GM18868 (cell line): Measurements from ENCODE around the gene IRF1.
"Not testable (repeated sequence)": the region's sequence is repeated elsewhere in the genome, so short reads cannot be mapped to it uniquely, and the experiment has no call there.

Experiments used
- ATAC-seq: cut with Tn5 transposase; IDR thresholded peaks from one replicate; pipeline ENCODE4 v1.9.1; 2021; ENCODE audit warnings: mild to moderate bottlenecking, moderate library complexity; ENCODE audit not compliant: unreplicated experiment

IRF1 gene

DNA sequence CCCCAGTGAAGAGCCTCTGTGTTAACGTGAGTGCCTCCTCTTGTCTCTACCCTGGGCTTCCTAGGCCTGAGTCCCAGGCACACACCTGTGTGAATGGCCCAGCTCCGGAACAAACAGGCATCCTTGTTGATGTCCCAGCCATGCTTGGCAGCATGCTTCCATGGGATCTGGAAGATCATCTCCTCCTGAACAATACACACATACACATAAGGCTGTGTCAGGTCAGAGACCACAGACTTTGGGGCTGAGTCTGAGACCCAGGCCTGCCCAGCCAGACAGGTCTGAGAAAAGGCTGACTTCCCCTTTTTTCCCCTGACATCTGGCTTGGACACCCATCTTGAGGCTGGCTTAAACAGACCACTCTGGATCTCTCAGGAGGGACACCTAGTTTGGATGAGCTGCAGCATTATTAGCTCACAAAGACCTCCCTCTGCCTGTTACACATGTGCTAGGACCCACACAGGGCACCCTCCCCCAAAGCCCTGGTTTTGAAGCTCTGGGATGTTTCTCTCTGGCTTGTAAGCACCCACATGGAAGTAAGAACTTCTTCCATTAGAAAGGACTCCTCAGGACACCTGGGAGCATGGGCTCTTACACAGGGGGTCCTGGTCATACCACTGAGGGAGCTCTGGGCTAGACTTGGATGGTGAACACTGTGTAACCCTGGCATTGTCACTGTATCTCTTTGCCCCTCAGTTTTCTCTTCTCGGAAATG is 2.6 kb downstream of the IRF1 start:
- ATAC-seq: no peak

GRCh38 chr5:132487095-132487428 is 3.5 kb downstream of the IRF1 start:
- ATAC-seq: no peak

DNA sequence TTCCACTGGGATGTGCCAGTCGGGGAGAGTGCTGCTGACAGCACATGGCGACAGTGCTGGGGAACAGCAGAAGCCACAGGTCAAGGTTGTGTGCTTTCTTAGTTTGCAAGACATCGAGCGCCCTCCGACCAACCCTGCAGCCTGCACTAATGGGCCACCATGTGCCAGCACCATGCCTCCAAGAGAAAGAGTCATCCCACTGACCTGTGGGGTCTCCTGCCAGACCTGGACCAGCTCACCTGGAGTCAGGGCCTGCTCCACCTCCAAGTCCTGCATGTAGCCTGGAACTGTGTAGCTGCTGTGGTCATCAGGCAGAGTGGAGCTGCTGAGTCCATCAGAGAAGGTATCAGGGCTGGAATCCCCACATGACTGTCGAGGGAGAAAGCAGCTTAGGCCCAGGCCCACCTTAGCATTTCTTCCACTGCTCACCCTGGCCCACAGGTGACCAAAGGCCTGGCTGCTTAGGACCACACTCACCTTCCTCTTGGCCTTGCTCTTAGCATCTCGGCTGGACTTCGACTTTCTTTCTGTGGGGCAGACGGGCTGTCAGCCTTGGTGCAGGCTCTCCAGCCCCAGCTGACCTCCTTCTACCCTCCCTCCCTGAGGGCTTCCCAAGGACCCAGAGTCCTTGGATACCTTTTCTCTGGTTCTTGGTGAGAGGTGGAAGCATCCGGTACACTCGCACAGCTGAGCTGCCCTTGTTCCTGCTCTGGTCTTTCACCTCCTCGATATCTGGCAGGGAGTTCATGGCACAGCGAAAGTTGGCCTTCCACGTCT is 4.1 kb downstream of the IRF1 start:
- no peak for ATAC-seq

DNA sequence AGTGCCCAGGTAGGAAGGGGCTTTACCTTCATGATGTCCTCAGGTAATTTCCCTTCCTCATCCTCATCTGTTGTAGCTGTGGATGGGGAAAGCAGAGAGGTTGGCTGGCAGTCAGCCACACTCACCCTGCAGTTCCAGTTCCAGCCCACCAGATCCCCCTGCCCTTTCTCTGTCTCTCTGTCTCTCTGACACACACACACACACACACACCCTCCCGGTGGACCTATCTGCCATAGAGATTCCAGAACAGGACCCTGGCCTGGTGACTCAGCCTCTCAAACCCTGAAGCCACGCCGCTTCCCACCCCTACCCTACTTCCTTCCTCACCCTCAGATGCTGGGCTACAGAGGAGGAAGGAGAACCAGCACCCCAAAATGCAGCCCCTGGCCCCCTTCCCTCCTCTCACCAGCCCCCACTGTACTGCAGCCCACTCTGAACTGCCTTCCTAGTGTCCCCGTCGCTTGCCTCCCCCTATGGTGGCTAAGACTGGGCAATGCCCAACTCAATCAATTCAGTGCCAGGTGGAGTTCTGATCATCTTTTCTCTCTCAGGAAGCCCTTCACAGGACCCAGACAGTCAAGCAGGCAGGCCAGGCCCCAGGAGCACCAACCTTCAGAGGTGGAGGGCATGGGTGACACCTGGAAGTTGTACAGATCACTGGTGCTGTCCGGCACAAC is 4.8 kb downstream of the IRF1 start:
- no peak for ATAC-seq

DNA sequence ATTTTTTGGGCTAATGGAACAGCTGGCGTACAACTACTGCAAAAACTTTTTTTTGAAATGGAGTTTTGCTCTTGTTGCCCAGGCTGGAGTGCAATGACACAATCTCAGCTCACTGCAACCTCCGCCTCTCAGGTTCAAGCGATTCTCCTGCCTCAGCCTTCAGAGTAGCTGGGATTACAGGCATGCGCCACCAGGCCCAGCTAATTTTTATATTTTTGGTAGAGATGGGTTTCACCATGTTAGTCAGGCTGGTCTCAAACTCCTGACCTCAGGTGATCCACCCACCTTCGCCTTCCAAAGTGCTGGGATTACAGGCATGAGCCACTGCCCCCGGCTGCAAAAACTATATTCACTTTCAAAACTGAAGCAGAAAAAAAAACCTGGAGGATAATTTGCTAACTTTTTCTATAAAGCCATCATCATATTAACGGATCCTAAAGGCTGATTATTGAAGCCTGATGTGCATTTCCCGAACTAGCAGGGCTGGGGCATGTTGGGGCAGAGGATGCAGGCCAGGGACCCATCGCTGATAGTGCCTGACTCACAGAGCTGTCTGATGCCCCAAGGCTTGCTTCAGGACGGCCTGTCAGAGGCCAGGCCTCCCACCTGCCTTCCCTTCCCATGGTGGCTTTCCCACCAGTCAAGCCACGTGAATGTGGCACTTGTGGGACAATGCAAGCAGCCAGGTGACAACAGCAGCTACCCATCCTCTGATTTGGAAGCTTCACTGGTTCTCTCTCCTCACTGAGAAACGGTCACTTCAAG is 5.5 kb downstream of the IRF1 start:
- not testable (repeated sequence) for ATAC-seq

GRCh38 chr5:132484391-132484725 is 6.2 kb downstream of the IRF1 start:
- no peak for ATAC-seq

DNA sequence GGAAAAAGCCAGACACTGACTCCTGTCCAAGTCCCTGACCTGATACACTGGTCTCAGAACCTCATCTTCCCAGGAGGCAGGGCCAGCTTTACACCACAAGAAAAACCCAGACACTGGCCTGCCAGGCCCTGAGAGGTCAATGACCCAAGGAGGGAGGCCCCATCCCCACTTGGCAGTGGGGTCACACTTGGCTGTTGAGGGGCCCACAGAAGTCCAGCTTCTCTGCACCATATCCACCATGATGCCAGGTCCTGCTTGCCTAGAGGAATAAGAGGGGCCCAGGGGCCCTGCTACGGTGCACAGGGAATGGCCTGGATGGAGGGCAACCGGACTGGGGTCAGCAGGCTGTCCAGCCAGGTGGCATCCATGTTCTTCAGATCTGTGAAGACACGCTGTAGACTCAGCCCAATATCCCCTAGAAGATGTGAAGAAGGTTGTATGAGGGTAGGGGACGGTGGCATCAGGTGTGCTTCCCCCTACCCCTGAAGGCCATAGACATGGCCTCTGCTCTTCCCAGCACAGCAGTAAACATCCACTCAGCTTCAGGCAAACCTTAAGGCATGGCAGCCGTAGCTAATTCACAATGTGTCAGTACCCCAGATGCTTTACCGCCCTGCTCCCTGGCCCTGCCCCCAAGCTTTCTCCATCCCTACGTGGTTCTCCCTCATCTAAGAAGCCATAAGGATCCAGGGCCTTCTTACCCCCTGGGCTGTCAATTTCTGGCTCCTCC is 6.7 kb downstream of the IRF1 start:
- ATAC-seq: no peak

DNA sequence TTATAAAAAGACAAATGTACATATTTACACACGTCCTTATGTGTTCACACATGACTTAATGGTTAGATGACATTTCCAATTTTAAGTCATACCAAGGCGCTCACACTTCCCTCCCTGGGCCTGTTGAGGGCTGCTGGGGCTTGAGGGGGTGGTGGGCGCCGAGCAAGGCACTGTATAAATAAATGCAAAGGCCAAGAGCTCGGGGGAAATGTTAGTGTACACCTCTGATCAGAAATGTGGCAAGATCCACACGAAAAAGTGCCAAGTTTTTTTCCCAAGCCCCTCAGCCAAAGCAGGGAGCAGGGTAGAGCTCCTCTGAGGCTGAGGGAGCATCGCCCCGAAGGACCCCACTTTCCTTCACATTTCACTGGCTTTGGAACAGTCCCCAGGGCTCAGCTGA is 7.5 kb downstream of the IRF1 start:
- no peak for ATAC-seq

- no peak for ATAC-seq
Observed at GRCh38 chr5:132481596-132482211, 8.9 kb downstream of the IRF1 start.

DNA sequence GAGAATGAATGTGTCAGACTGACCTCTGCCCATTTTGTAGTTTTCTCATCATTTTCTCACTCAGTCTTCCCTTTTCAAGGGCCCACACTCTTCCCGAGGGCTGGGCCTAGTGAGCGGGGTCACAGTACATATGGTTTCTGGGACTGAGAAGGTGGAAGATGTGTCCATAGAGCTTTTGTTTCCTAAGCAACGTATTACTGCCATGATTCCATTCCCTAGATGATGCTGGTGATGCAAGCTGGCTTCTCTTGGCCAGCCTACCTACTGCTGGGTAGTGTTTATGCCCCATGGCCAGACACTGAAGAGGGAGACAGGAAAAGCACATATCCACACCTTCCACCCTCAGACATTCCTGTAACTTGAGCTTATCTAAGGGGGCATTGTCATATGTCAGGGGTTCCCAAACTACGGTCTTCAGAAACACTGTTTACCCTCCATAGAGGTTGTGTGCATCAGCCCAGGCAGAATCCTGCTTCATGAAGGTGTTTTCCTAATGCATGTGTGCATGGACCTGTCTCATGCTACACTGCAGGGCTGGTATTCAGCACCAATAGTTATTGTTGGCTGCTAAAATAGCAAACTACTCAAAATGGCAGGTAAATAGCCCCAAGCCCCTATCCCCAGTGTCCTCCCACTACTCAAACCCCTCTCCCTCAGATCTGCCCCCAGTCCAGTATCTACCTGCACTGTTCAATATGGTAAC is 9.5 kb downstream of the IRF1 start:
- no peak for ATAC-seq

DNA sequence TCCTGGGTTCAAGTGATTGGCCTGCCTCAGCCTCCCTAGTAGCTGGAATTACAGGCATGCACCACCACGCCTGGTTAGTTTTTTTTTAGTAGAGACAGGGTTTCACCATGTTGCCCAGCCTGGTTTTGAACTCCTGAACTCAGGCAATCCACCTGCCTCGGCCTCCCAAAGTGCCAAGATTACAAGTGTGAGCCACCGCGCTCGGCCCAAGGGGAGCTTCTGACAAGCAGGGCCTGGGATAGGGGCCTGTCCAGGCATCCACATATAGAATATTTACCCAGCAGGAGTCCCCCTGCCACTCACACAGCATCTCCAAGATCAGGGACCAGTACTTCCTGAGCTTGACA is 10.1 kb downstream of the IRF1 start:
- ATAC-seq: no peak

DNA sequence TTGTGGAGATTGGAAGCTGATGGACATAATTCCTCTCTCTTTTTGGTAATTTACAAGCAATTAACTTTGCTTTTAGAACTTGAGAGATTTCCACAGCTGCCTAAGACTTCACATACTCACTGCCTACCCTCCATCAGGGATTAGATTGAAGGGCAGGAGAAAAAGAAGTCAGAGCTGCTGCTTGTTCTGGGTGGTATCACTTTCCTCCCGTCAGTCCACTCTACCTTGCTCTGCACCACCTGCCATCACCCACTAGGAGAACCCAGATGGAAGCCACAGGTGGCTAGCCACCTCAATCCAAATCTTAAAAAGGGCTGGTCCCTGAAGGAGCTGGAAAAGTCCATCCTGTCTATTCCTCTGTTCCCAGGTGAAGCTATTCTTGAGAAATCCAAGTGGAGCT is 10.5 kb downstream of the IRF1 start:
- ATAC-seq: no peak

DNA sequence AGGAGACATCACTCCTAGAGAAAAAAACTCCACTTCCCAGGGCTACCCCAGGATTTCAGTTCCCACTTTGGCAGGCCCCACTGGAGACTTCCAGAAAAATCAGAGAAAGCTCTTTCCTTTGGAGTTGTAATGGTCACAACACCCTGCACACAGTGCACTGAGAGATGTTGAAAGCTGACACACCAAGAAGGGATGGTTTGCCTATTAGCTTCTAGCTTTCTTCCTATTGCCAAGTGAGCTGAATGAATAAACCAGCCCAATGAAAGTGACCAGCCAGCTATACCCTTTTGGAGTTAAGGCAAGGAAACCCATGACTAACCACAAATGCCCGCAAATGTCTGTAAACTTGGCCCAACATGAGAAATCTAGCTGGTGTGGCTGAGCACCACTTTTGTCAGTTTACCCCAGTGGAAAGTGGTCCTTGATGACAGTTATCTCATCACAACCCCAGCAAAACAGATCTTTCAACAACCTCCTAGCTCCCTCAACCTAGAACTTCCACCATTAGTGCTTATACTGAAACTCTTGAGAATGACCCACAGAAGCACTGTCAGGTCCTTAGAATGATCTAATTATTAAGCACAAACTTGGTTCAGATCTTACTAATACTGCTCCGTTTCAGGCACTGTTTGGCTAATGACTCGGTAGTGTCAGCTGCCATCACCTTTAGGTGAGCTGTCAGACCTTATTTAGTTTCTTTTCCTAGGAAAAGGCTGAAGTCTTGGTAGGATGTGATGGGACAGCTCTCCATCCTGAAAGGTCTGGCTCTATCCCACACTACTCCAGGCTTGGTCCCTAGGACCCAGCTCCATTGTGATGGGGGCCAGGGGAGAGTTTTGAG is 11.2 kb downstream of the IRF1 start:
- ATAC-seq: peak; percentile 43

DNA sequence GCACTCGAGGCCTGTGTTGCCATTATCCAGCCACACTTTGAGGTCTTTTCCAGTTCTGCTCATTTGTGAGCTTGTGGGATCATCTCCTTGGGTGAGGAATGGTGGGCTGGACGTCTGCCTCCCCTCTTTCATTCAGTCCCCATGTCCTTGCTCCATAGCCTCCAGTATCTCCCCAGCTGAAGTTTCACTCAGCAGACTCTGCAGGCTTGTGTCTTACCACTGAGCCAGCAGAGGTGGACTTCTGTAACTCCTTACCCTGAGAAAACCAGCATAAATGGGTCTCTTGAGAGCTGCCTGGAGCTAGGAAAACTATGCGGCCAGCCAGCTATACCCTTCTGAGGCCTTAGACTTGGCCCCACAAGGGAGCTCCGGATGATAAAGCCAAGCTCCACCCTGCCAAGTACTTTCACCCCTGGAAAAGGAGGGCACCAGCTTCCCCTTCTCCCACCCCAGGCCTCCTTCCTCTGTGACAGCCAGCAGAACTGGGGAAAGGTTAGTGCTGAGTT is 12.2 kb downstream of the IRF1 start:
- no peak for ATAC-seq

DNA sequence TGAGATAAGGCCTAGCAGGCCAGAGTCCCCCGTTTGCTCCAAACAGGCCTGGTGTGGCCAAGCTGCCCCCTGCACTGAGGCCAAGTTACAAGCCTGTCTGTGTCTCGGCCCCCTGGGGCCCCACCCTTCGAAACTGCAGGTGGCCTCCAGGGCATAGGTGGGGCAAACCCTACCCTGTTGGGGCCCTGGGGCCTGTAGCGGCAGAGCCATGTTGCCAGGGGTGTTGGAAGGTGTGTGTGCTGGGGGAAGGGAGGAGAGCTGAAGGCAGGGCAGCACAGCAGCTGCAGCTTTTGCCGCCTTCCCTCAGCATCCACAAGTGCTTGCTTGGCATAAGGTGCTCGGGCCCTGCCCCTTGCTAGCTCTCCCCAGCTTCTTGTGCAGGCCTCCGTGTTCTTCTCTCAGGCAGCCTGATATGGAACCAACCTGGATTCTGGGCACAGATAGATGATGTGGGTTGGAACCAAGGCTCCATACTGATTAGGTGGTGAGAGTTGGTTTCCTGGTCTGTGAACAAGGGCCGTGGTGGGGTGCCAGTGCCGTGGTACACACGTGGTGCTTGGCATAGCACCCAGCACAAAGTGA is 12.7 kb downstream of the IRF1 start:
- ATAC-seq: no peak

- no peak for ATAC-seq
Observed at GRCh38 chr5:132476876-132477781, 13.4 kb downstream of the IRF1 start.
